Pancreas (tissue), 10 donors: ENCODE results near the gene MZT2A. TPM values are rescaled to one million over a fixed set of nuclear protein-coding genes. Genes with fewer than 3 reads are reported as not detected.
A peak's percentile ranks its signal among the peaks of the same experiment; 100 is the strongest.
"Not testable (repeated sequence)": the region's sequence is repeated elsewhere in the genome, so short reads cannot be mapped to it uniquely, and the experiment has no call there.

Experiments used
- ATAC-seq, 4 donors: fragments of 200-7000 bp; cut with Tn5 transposase; one replicate each; pipeline versions ENCODE4 v1.8.0 to v1.9.1; 2020; ENCODE audit warnings: mild to moderate bottlenecking in 4 of 4, moderate library complexity in 4 of 4
- DNase-seq, 6 donors: peaks; one replicate each; pipeline ENCODE4 v3.0.0-alpha.2; 2020
- FAIRE-seq: peaks from 2 replicates; lab custom pipeline; 2012; peaks lifted over from hg19 to GRCh38; lab: Jason Lieb, UNC
- H3K27ac ChIP-seq, 4 donors: fragments of 200-600 bp; sonication (generic); 1 replicate in 3 of 4; 2 replicates in 1 of 4; pipeline versions ENCODE4 v1.5.0 to v1.8.0; 2020
- H3K27me3 ChIP-seq, 4 donors: fragments of 200-600 bp; one replicate each; pipeline ENCODE4 v1.8.0; 2021
- H3K36me3 ChIP-seq, 3 donors: fragments of 200-600 bp; sonication (generic) in 1 of 3; one replicate each; pipeline versions ENCODE4 v1.5.0 to v1.8.0; 2020 to 2021
- H3K4me1 ChIP-seq, 3 donors: fragments of 200-600 bp; one replicate each; pipeline ENCODE4 v1.8.0; 2021
- H3K4me3 ChIP-seq, 4 donors: fragments of 200-600 bp; sonication (generic) in 2 of 4; one replicate each; pipeline versions ENCODE4 v1.5.0 to v1.8.0; 2020 to 2021
- H3K9me3 ChIP-seq, 4 donors: fragments of 200-600 bp; one replicate each; pipeline ENCODE4 v1.8.0; 2021
- WGBS, 2 donors: extraction: QIAGEN DNeasy Blood & Tissue Kit; methylation state at CpG; one replicate each; pipeline ENCODE4 v1.1.7; 2013; 5-methylcytosine and 5-hydroxymethylcytosine counted together
- intact Hi-C, 3 donors: fragments of 100-400 bp; cut with DNase I; formaldehyde crosslinking; loops; one replicate each; pipeline versions ENCODE4 v1.11.1 to v1.14.2; 2022
- microRNA-seq, 2 donors: library from miRNA; unstranded; fragments of <30 nt; microRNA quantifications; one replicate each; pipeline versions ENCODE4 to v1.1.0, GENCODE V29; 2019 to 2020
- polyA plus RNA-seq, 2 donors: library from polyadenylated mRNA; stranded (reverse); fragments of 200-250 nt; gene quantifications; one replicate each; pipeline ENCODE4 v1.2.3, GENCODE V29; 2013
- total RNA-seq, 6 donors: library from RNA; stranded (reverse); fragmentation: NEBNext Ultra II Directional in 4 of 6; extraction: Animal tissue kit (Norgen Biotek cat#: 25700) in 4 of 6; gene quantifications; one replicate each; pipeline versions ENCODE4 v1.2.1 to v1.2.4, GENCODE V29; 2021 to 2023
- TF ChIP-seq, protein P1 (sequence below), 4 donors: fragments of 200-600 bp; sonication (generic) in 3 of 4; IDR thresholded peaks; one replicate each; pipeline versions ENCODE4 v1.5.0 to v1.8.0; 2021; ENCODE audit warnings: antibody characterized with exemption in 4 of 4
- donor health status: healthy with polysubstance abuse.
- donor health status: DM: no; HTN: no; CAD: no; lungs with moderate emphysema.
- donor health status: DM: no; HTN: no; CAD: no.
- donor health status: control.
- donor health status: control.
- donor health status: Bipolar disorder and iron deficiency.
- donor health status: DM: yes; HTN: yes; CAD: no.
- donor health status: DM: no; HTN: no; CAD: no.
- donor health status: DM: no; HTN: no; CAD: no.
- donor health status: DM: yes; HTN: yes; CAD: no.

MZT2A gene
- total and polyA plus RNA-seq, 8 donors = 38.7 to 106 (median 59.2) TPM

- ATAC-seq (no peak), FAIRE-seq (no peak), DNase-seq (peak in 1 of 6 donors; percentile 66)
- 86 to 90% methylated on average over 18 to 19 of the region's 19 CpGs for WGBS, 2 donors
- H3K36me3 ChIP-seq = no peaks in the 10 kb centered on the region
- H3K27me3 ChIP-seq = no peaks in the 10 kb centered on the region
- no peak overlapping the region for H3K4me3 ChIP-seq
- no peak overlapping the region for H3K27ac ChIP-seq
- H3K9me3 ChIP-seq = no peaks in the 10 kb centered on the region
- H3K4me1 ChIP-seq = no peaks in the 10 kb centered on the region
- intact Hi-C loops = no loop called here
- TF ChIP-seq, protein P1, sequence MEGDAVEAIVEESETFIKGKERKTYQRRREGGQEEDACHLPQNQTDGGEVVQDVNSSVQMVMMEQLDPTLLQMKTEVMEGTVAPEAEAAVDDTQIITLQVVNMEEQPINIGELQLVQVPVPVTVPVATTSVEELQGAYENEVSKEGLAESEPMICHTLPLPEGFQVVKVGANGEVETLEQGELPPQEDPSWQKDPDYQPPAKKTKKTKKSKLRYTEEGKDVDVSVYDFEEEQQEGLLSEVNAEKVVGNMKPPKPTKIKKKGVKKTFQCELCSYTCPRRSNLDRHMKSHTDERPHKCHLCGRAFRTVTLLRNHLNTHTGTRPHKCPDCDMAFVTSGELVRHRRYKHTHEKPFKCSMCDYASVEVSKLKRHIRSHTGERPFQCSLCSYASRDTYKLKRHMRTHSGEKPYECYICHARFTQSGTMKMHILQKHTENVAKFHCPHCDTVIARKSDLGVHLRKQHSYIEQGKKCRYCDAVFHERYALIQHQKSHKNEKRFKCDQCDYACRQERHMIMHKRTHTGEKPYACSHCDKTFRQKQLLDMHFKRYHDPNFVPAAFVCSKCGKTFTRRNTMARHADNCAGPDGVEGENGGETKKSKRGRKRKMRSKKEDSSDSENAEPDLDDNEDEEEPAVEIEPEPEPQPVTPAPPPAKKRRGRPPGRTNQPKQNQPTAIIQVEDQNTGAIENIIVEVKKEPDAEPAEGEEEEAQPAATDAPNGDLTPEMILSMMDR (IDR thresholded peaks at IDR 0.05) = no peak
These were observed 46.3 kb downstream of the MZT2A start for GRCh38 chr2:131445896-131446295.

DNA sequence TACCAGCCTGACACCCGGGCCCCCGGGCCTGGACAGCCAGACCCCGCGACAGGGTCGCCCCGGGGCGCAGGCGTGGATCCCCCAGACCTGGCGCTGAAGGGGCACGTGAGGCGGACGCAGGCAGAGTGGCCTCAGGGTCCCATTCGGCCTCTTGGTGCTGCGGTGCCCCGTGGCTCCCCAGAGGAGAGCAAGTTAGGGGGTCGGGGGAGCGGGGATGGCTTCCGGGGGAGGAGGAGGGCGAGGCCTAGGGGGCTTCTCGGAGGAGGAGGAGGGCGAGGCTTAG is 46.7 kb downstream of the MZT2A start:
- H3K27ac ChIP-seq, H3K9me3 ChIP-seq, H3K27me3 ChIP-seq, ATAC-seq, H3K36me3 ChIP-seq, intact Hi-C loops, FAIRE-seq, H3K4me3 ChIP-seq, H3K4me1 ChIP-seq: not testable (repeated sequence)
- DNase-seq = peak in 1 of 6 donors; percentile 60
- WGBS, 2 donors = 91 to 98% methylated on average over 8 to 21 of the region's 21 CpGs

- H3K27me3 ChIP-seq, H3K27ac ChIP-seq, intact Hi-C loops, H3K4me3 ChIP-seq, H3K36me3 ChIP-seq, ATAC-seq, H3K9me3 ChIP-seq, H3K4me1 ChIP-seq, FAIRE-seq: not testable (repeated sequence)
- 81 to 84% methylated on average over 73 to 90 of the region's 90 CpGs for WGBS, 2 donors
- peak in 1 of 6 donors; percentile 44 for DNase-seq
These were observed 47.3 kb downstream of the MZT2A start for GRCh38 chr2:131444736-131445514.

GRCh38 chr2:131440742-131441468 is 51.3 kb downstream of the MZT2A start:
- H3K27ac ChIP-seq, ATAC-seq, DNase-seq, FAIRE-seq, H3K27me3 ChIP-seq, H3K4me1 ChIP-seq, H3K9me3 ChIP-seq, H3K4me3 ChIP-seq, intact Hi-C loops, H3K36me3 ChIP-seq: not testable (repeated sequence)
- WGBS, 2 donors = 51 to 63% methylated on average over 7 of the region's 7 CpGs

Small RNA genes lying within 50 kb of the gene (microRNA-seq; reads per million reads assigned to microRNA genes)
- 0 reads per million in 2 donors for gene MIR4784

Other genes with a start within 250 kb of the MZT2A start
- gene RAB6D, start 128.2 kb downstream of the MZT2A start, total RNA-seq = under 1 TPM in 1 of 6 donors, not detected in 5; 0.08 TPM
- gene RAB6D, start 128.2 kb downstream of the MZT2A start, polyA plus RNA-seq = under 1 TPM in 1 of 2 donors, not detected in 1; 0.14 TPM
- gene TUBA3D, start 16.3 kb downstream of the MZT2A start, total RNA-seq = not detected
- under 1 TPM; 0.12 to 0.23 TPM for gene TUBA3D, start 16.3 kb downstream of the MZT2A start, polyA plus RNA-seq
- gene CCDC74A, start 35.5 kb upstream of the MZT2A start, total RNA-seq = 1 to 10 TPM in 4 of 6 donors, under 1 TPM in 2; 0.35 to 3.6 (median 1.2) TPM
- gene CCDC74A, start 35.5 kb upstream of the MZT2A start, polyA plus RNA-seq = 10 to 100 TPM in 1 of 2 donors, 1 to 10 TPM in 1; 4.6 to 10.6 TPM